Duodenal mucosa (tissue), 2 donors: Measurements from ENCODE around the gene MCRIP1.

ENCODE experiments used
- H3K27ac ChIP-seq: one replicate; pipeline ENCODE4 v1.7.0; 2013; ENCODE audit warnings: low read depth, low read length
- H3K27me3 ChIP-seq, 2 donors: one replicate each; pipeline ENCODE4 v1.7.0; 2013; ENCODE audit warnings: low read length in 2 of 2, control low read depth in 1 of 2; ENCODE audit not compliant: insufficient read depth in 2 of 2, control insufficient read depth in 1 of 2
- H3K36me3 ChIP-seq, 2 donors: one replicate each; pipeline ENCODE4 v1.7.0; 2013; ENCODE audit warnings: low read length in 2 of 2, control low read depth in 1 of 2; ENCODE audit not compliant: insufficient read depth in 2 of 2, control insufficient read depth in 1 of 2
- H3K4me1 ChIP-seq, 2 donors: one replicate each; pipeline ENCODE4 v1.7.0; 2013; ENCODE audit warnings: low read length in 2 of 2, control low read depth in 1 of 2; ENCODE audit not compliant: insufficient read depth in 2 of 2, control insufficient read depth in 1 of 2
- H3K4me3 ChIP-seq, 2 donors: one replicate each; pipeline ENCODE4 v1.7.0; 2013; ENCODE audit warnings: low read length in 2 of 2, low read depth in 1 of 2
- H3K9ac ChIP-seq, 2 donors: one replicate each; pipeline ENCODE4 v1.7.0; 2013; ENCODE audit warnings: low read length in 2 of 2, low read depth in 1 of 2
- H3K9me3 ChIP-seq, 2 donors: one replicate each; pipeline ENCODE4 v1.7.0; 2013; ENCODE audit warnings: low read length in 2 of 2, control low read depth in 1 of 2; ENCODE audit not compliant: control insufficient read depth in 1 of 2

Gene MCRIP1

GRCh38 chr17:81860756-81861568, 27.9 kb upstream of the MCRIP1 start:
- Histone ChIP-seq H3K27ac (peak overlapping the region; percentile 98), H3K27me3 (no peaks in the 10 kb centered on the region), H3K9ac (peak overlapping the region; percentile 74 to 89), H3K4me1 (peaks cover 54 to 78% of the 10 kb centered on the region in 2 donors), H3K36me3 (peaks cover 11 to 27% of the 10 kb centered on the region in 2 donors), H3K9me3 (no peaks in the 10 kb centered on the region), H3K4me3 (peak overlapping the region; percentile 73 to 80)

- peak within 1 kb of the TSS; percentile 98 for H3K27ac ChIP-seq
- H3K36me3 ChIP-seq = peaks cover 13 to 36% of the 10 kb centered on the region in 2 donors
- H3K4me3 ChIP-seq = peak within 1 kb of the TSS; percentile 88 to 97
- peak within 1 kb of the TSS; percentile 74 to 94 for H3K9ac ChIP-seq
- H3K4me1 ChIP-seq = peaks cover 57 to 78% of the 10 kb centered on the region in 2 donors
- H3K27me3 ChIP-seq = no peaks in the 10 kb centered on the region
- no peaks in the 10 kb centered on the region for H3K9me3 ChIP-seq
Measured at GRCh38 chr17:81859906-81860755, 27.0 kb upstream of the MCRIP1 start, which contains the start of gene P4HB. Gene P4HB, minus strand, starts transcription at chr17:81860535. Its CDS starts 64 bp downstream, at chr17:81860471.

- Histone ChIP-seq H3K4me3 (peak overlapping the region; percentile 88 to 97), H3K9ac (peak overlapping the region; percentile 59 to 94), H3K4me1 (peaks cover 49 to 74% of the 10 kb centered on the region in 2 donors), H3K36me3 (peaks cover 15 to 41% of the 10 kb centered on the region in 2 donors), H3K27ac (peak overlapping the region; percentile 90), H3K27me3 (no peaks in the 10 kb centered on the region), H3K9me3 (no peaks in the 10 kb centered on the region)
Measured at GRCh38 chr17:81858967-81859905, 26.1 kb upstream of the MCRIP1 start.

GRCh38 chr17:81858170-81858966, 25.3 kb upstream of the MCRIP1 start:
- Histone ChIP-seq H3K9me3 (no peaks in the 10 kb centered on the region), H3K4me3 (peak overlapping the region; percentile 88 to 97), H3K4me1 (peaks cover 40 to 65% of the 10 kb centered on the region in 2 donors), H3K9ac (peak overlapping the region; percentile 59 to 94), H3K36me3 (peaks cover 21 to 47% of the 10 kb centered on the region in 2 donors), H3K27me3 (no peaks in the 10 kb centered on the region), H3K27ac (no peak overlapping the region)

- H3K9me3 ChIP-seq = no peaks in the 10 kb centered on the region
- H3K36me3 ChIP-seq = peaks cover 36 to 65% of the 10 kb centered on the region in 2 donors
- no peaks in the 10 kb centered on the region for H3K27me3 ChIP-seq
- peak overlapping the region; percentile 22 to 43 for H3K9ac ChIP-seq
- no peak overlapping the region for H3K27ac ChIP-seq
- H3K4me1 ChIP-seq = peaks cover 31 to 45% of the 10 kb centered on the region in 2 donors
- H3K4me3 ChIP-seq = peak overlapping the region in 1 of 2 donors; percentile 20
Measured at GRCh38 chr17:81854974-81855774, 22.1 kb upstream of the MCRIP1 start.

GRCh38 chr17:81852237-81852636, 19.1 kb upstream of the MCRIP1 start:
- H3K4me1 ChIP-seq = peaks cover 10 to 20% of the 10 kb centered on the region in 2 donors
- no peaks in the 10 kb centered on the region for H3K9me3 ChIP-seq
- peaks cover 30 to 62% of the 10 kb centered on the region in 2 donors for H3K36me3 ChIP-seq
- no peaks in the 10 kb centered on the region for H3K27me3 ChIP-seq
- H3K27ac ChIP-seq = no peak overlapping the region
- H3K9ac ChIP-seq = no peak overlapping the region
- no peak overlapping the region for H3K4me3 ChIP-seq

GRCh38 chr17:81851423-81851822, 18.3 kb upstream of the MCRIP1 start:
- Histone ChIP-seq H3K9ac (no peak overlapping the region), H3K9me3 (no peaks in the 10 kb centered on the region), H3K27me3 (no peaks in the 10 kb centered on the region), H3K4me1 (peaks cover 10 to 14% of the 10 kb centered on the region in 2 donors), H3K36me3 (peaks cover 39 to 70% of the 10 kb centered on the region in 2 donors), H3K4me3 (no peak overlapping the region), H3K27ac (no peak overlapping the region)

GRCh38 chr17:81849457-81849856, 16.4 kb upstream of the MCRIP1 start:
- Histone ChIP-seq H3K9me3 (no peaks in the 10 kb centered on the region), H3K27me3 (no peaks in the 10 kb centered on the region), H3K4me3 (no peak overlapping the region), H3K4me1 (no peaks in the 10 kb centered on the region), H3K27ac (no peak overlapping the region), H3K36me3 (peaks cover 51 to 74% of the 10 kb centered on the region in 2 donors), H3K9ac (no peak overlapping the region)
